Activated CD4-positive, alpha-beta memory T cell treated with anti-CD3 and anti-CD28 coated beads for 36 hours (primary cell): ENCODE measurements around the gene PTPRN2. TPM values are rescaled to one million over a fixed set of nuclear protein-coding genes. Genes with fewer than 3 reads are reported as not detected.

ENCODE experiments used
- CTCF ChIA-PET: fragments of 350-600 bp; sonication (Branson Sonifier 250); formaldehyde crosslinking; loops from one replicate; lab custom pipeline; 2021; ENCODE audit warnings: antibody characterized with exemption, inconsistent platforms; lab: Charles Lee
- POLR2A ChIA-PET: fragments of 350-600 bp; sonication (Branson Sonifier 250); formaldehyde crosslinking; loops from one replicate; lab custom pipeline; 2021; ENCODE audit warnings: antibody characterized with exemption; lab: Charles Lee
- DNase-seq: peaks from one replicate; pipeline ENCODE4 v3.0.0-alpha.2; 2020
- H3K27ac Mint-ChIP-seq: one replicate; pipeline ENCODE4 v1.8.0; 2021; ENCODE audit warnings: mixed read lengths
- H3K27me3 Mint-ChIP-seq: one replicate; pipeline ENCODE4 v1.8.0; 2021; ENCODE audit warnings: mixed read lengths
- H3K36me3 Mint-ChIP-seq: one replicate; pipeline ENCODE4 v1.8.0; 2021; ENCODE audit warnings: mixed read lengths
- H3K4me1 Mint-ChIP-seq: one replicate; pipeline ENCODE4 v1.8.0; 2021; ENCODE audit warnings: low read depth, mixed read lengths
- H3K4me3 Mint-ChIP-seq: one replicate; pipeline ENCODE4 v1.8.0; 2021; ENCODE audit warnings: mild to moderate bottlenecking, mixed read lengths
- H3K9me3 Mint-ChIP-seq: one replicate; pipeline ENCODE4 v1.8.0; 2021; ENCODE audit warnings: mixed read lengths
- intact Hi-C: fragments of 100-400 bp; cut with micrococcal nuclease; formaldehyde crosslinking; loops from one replicate; pipeline ENCODE4 v1.15.1; 2023
- total RNA-seq, 2 experiments: library from RNA; stranded (reverse); gene quantifications; one replicate each; pipeline ENCODE4 v1.2.3, GENCODE V29; 2021

Gene PTPRN2
- total RNA-seq, 2 experiments from 2014 or later, result 0.51 to 0.64 TPM

DNA sequence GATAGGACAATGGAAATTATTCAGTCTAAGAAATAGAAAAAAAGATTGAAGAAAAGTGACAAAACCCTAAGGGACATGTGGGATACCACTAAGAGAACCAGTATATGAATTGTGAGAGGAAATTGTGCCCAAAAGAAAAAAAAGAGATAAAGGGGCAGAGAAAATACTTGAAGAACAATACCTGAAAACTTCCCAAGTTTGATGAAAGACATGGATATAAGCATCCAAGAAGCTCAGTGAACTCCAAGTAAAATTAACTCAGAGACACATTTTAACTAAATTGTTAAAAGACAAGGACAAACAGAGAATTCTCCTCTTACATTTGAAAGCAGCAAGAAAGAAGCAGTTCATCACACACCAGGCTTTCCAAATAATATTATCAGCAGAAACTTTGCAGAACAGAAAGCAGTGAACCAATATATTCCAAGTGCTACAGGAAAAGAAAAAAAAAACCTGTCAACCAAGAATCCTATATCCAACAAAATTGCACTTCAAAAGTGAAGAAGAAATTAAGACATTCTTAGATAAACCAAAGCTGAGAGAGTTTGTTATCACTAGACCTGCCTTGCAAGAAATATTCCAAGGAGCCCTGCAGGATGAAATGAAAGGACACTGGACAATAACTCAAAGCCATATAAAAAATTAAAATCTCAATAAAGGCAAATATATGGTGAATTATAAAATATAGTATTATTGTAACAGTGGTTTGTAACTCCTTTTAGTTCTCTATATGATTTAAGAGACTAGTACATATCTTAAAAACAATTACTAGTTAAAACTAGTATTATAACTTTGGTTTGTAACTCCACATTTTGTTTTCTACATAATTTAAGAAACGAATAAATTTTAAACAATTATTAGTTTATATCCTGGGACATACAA, 470.0 kb downstream of the PTPRN2 start:
- peaks cover 44% of the 10 kb centered on the region for H3K9me3 Mint-ChIP-seq
- ChIA-PET POLR2A (interaction anchor here (0.6 kb wide), 1 partner anchor 20 kb away, joined by 3 read pairs; no protein-coding TSS in a partner anchor), CTCF (no interaction called here)
- no peaks in the 10 kb centered on the region for H3K27me3 Mint-ChIP-seq
- H3K36me3 Mint-ChIP-seq, result no peaks in the 10 kb centered on the region
- intact Hi-C loops, result no loop called here
- H3K4me1 Mint-ChIP-seq, result no peaks in the 10 kb centered on the region
- H3K4me3 Mint-ChIP-seq, result no peak overlapping the region
- H3K27ac Mint-ChIP-seq, result no peak overlapping the region
- DNase-seq, result no peak

DNA sequence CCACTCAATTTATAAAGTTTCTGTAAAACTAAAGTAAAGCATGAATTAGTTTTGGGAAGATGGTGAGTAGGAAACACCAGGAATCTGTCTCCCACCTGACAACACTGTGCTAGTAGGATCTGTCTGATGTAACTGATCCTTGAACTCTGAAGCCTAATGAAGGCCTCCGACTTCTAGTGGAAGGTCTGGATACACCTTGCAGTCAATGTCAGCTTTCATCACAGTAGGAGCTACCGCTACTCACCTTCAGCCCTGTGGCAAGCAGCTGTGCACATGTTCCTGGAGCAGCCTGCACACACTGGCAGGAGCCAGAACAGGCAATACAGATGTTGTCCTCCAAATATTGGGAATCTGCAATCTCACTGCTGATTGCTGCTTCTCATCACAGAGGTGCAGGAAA, 471.4 kb downstream of the PTPRN2 start:
- no peaks in the 10 kb centered on the region for H3K27me3 Mint-ChIP-seq
- no peaks in the 10 kb centered on the region for H3K36me3 Mint-ChIP-seq
- no peak overlapping the region for H3K4me3 Mint-ChIP-seq
- no peak overlapping the region for H3K27ac Mint-ChIP-seq
- intact Hi-C loops, result no loop called here
- CTCF ChIA-PET, result no interaction called here
- H3K4me1 Mint-ChIP-seq, result no peaks in the 10 kb centered on the region
- POLR2A ChIA-PET, result no interaction called here
- no peak for DNase-seq
- peaks cover 48% of the 10 kb centered on the region for H3K9me3 Mint-ChIP-seq

DNA sequence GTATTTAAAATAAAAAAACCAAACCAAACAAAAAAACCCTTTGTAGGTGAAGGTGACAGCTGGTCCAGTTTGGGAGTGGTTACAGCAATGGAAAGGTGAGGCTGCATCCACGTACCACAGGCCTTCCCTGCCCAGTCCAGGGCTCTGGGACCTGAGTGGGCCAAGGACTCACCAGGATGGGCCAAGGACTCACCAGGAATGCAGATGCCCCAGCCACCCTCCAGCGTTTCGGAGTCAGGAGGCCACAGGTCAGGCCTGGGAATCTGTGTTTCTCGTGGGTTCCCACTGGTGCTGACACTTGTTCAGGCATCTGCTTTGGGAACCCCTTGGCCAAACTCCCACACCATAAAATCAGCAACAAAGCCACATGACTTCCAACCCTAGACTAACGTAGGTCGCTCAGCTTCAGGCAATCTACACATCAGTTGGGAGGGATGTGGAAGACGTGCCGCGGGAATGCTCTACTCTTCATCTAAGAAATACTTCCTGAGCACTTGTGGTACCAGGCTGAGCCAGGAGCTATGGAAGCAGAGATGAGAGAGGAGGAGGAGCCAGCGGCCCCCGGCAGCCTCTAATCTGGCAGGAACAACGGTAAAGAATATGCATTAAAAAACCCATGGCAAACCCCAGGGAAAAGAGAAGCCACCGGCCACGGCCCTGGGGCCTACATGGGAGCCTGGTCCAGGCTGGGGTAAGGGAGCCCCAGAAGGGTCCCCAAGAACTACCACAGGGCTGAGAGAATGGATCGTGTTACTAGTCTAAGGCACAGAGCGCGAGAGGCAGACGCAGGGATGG, 473.4 kb downstream of the PTPRN2 start:
- Mint-ChIP-seq H3K27me3 (no peaks in the 10 kb centered on the region), H3K36me3 (no peaks in the 10 kb centered on the region), H3K4me1 (no peaks in the 10 kb centered on the region), H3K4me3 (no peak overlapping the region), H3K9me3 (peaks cover 49% of the 10 kb centered on the region), H3K27ac (no peak overlapping the region)
- intact Hi-C loops, result no loop called here
- ChIA-PET CTCF (no interaction called here), POLR2A (no interaction called here)
- no peak for DNase-seq

DNA sequence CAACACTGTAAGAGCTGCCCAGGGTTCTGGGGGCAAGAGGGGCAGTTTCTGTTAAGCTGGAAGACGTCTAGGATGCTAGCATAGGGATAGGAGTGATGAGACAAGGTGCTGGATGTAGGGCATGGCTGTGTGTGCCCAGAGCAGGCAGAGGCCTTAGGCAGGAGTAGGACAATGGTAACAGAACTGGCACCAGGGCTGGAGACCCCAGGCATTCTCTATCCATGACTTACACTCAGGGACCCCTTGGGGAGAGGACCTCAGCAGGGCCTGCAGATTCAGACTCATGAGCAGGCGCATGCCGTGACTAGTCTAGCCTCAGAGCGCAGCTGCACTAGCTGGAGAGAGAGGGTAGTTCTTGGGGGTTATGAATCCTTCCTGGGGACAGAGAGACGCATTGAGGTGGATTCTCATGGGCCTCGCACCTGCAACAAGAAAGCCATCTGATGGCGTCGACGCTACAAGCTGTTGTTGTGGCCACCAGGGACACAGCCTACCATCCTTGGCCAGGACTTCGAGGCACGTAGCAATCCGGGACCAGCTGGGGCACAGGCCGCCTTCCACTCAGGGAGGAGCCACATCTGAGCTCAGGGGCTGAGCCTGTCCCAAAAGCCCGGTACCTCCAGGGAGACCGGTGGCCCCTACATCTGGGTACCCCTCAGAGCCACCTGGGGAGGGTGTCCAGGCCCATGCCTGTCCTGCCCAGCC, 474.1 kb downstream of the PTPRN2 start:
- no peak for DNase-seq
- no peaks in the 10 kb centered on the region for H3K4me1 Mint-ChIP-seq
- no peak overlapping the region for H3K4me3 Mint-ChIP-seq
- H3K9me3 Mint-ChIP-seq, result peaks cover 43% of the 10 kb centered on the region
- no peaks in the 10 kb centered on the region for H3K27me3 Mint-ChIP-seq
- no peaks in the 10 kb centered on the region for H3K36me3 Mint-ChIP-seq
- intact Hi-C loops, result no loop called here
- no peak overlapping the region for H3K27ac Mint-ChIP-seq
- POLR2A ChIA-PET, result no interaction called here
- CTCF ChIA-PET, result no interaction called here

DNA sequence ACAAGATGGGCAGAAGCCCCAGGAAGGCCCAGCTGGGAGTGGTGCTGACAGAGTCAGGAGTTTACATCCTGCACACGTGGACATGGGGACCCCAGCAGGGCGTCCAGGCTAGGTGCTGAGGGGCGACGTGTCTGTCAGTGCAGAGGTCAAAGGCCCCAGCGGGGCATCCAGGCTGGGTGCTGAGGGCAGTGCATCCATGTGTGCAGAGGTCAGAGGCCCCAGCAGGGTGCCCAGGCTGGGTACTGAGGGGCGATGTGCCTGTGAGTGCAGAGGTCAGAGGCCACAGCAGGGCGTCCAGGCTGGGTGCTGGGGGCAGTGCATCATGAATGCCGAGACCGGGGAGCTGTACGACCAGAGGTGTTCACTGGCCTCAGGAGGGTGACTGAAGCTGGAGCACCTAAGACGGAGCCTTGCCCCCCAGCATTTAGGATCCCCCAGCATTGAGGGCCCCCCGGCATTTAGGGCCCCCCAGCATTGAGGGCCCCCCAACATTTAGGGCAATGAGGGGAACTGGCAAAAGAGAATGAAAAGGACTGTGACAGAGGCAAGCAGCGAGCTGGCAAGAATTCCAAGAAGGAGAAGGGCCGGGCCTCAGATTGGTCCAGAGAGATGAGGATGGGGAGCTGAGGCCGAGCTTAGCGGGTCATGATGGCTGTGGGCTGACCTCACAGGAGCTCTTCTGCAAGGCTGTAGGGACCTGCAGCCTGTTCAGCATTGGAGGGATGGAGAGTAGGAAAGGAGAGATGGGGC, 474.9 kb downstream of the PTPRN2 start:
- Mint-ChIP-seq H3K4me1 (no peaks in the 10 kb centered on the region), H3K27ac (no peak overlapping the region), H3K27me3 (no peaks in the 10 kb centered on the region), H3K4me3 (no peak overlapping the region), H3K36me3 (no peaks in the 10 kb centered on the region), H3K9me3 (peaks cover 38% of the 10 kb centered on the region)
- POLR2A ChIA-PET, result no interaction called here
- CTCF ChIA-PET, result no interaction called here
- DNase-seq, result no peak
- intact Hi-C loops, result no loop called here

DNA sequence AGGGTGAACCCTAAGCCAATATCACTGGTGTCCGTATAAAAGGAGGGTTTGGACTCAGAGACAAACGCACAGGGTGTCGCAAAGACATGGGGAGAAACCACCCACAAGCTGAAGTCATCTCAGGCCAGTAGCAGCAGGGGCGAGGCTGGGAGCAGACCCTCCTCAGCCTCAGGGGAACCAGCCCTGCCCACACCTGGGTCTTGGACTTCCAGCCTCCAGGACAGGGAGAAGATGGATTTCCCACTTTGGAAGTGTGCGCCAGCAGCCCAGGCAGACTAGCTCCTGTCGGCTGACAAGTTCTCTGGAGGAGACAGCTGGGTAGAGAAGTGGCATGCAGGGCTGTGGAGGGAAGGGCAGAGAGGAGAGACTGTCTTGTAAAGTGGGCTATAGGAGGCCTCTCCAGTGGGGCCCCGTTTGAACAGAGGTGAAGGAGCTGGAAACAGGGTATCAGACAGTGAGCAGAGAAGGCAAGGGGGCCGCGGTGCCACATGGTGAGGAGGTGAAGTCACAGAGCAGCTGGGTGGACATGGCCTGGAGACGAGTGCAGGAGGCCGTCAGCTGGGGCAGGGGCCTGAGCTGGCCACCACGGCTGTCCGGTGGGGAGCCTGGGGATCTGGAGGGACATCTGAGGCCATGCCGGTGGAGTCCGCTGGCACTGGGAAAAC, 475.6 kb downstream of the PTPRN2 start:
- Mint-ChIP-seq H3K4me3 (no peak overlapping the region), H3K9me3 (peaks cover 31% of the 10 kb centered on the region), H3K27ac (no peak overlapping the region), H3K27me3 (peaks cover 2% of the 10 kb centered on the region), H3K4me1 (no peaks in the 10 kb centered on the region), H3K36me3 (no peaks in the 10 kb centered on the region)
- no peak for DNase-seq
- POLR2A ChIA-PET, result no interaction called here
- CTCF ChIA-PET, result no interaction called here
- intact Hi-C loops, result no loop called here

DNA sequence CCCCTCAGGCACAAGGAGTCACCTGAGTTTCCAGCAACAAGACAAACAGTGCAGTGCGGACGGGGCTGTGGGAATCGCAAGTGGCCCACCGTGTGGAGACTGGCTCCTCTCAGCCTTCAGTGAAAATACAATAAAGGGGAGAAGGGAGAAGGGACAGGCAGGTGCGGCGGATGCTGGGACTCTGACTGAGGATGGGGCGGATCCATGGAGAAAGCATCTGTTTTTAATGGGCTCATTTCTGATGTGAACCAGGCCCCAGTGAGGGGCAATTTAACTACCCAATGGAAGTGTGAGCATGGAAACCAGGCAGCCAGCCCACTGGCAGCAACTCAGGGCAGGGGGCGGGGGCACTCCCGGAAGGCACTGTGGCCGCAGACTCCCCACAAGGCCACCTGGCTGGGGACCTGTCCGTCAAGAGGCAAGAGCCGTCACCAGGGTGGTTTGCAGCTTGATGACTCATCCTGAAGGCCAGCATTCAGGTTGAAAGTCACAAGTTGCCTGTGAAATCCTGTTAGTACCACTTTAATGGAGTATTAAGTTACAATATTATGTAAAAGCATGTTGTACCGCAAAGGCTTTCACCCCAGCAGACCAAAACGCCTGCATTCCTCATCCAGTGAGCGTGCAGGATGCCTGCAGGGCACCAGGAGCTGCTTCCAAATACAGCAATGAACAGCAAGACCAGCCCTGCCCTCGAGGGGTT, 476.4 kb downstream of the PTPRN2 start:
- ChIA-PET CTCF (no interaction called here), POLR2A (no interaction called here)
- Mint-ChIP-seq H3K4me3 (no peak overlapping the region), H3K9me3 (peaks cover 23% of the 10 kb centered on the region), H3K36me3 (no peaks in the 10 kb centered on the region), H3K4me1 (no peaks in the 10 kb centered on the region), H3K27ac (no peak overlapping the region), H3K27me3 (peaks cover 2% of the 10 kb centered on the region)
- no peak for DNase-seq
- intact Hi-C loops, result no loop called here

DNA sequence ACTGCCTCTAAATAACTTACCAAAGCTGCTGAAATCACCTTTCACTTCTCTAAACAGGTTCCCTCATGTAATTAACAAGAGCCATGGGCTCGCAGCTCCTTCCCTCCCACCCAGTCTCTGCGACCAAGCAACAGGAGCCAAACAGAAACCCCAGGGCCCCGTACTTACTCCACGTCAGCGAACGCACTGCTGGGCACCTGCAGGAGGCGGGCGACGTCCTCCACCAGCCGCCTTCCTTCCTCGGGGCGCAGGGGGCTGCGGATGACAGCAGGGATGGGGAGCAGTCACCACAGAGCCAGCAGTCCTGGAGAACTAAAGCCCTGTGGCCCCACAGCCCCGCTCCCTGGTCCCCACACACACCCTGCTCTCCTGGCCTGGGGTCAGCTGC, 477.0 kb downstream of the PTPRN2 start:
- no peaks in the 10 kb centered on the region for H3K4me1 Mint-ChIP-seq
- CTCF ChIA-PET, result no interaction called here
- no peaks in the 10 kb centered on the region for H3K36me3 Mint-ChIP-seq
- intact Hi-C loops, result no loop called here
- POLR2A ChIA-PET, result no interaction called here
- no peak for DNase-seq
- no peak overlapping the region for H3K4me3 Mint-ChIP-seq
- H3K27me3 Mint-ChIP-seq, result peaks cover 2% of the 10 kb centered on the region
- no peak overlapping the region for H3K27ac Mint-ChIP-seq
- H3K9me3 Mint-ChIP-seq, result peaks cover 21% of the 10 kb centered on the region

DNA sequence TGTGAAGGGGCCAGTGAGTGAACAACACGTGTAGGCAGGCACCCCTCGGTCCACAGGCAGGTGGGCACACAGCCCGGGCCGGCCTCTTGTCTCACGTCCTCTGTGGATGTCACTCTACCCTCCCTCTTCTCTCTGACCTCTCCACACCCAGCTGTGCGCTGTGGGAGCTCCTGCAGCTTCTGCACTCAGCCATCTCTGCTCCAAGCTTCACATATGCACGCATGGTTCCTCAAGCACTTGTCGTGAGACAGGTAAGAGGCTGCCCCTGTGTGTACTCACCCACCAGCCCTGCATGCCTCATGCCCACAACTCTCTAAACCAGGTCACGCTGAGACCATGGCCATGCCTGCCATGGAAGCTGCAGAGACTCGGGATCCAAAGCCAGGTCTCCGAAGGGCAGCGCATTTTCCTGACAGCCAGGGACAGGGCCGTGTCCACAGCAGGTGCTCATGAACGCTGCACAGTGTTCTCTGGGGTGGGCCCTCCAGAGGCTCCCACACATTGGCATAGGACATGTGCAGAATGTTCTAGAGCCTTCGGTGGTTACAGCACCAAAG, 477.5 kb downstream of the PTPRN2 start:
- H3K27ac Mint-ChIP-seq, result no peak overlapping the region
- no peaks in the 10 kb centered on the region for H3K36me3 Mint-ChIP-seq
- H3K4me1 Mint-ChIP-seq, result no peaks in the 10 kb centered on the region
- H3K27me3 Mint-ChIP-seq, result peaks cover 2% of the 10 kb centered on the region
- POLR2A ChIA-PET, result no interaction called here
- H3K9me3 Mint-ChIP-seq, result peaks cover 16% of the 10 kb centered on the region
- intact Hi-C loops, result no loop called here
- H3K4me3 Mint-ChIP-seq, result no peak overlapping the region
- DNase-seq, result no peak
- CTCF ChIA-PET, result no interaction called here

DNA sequence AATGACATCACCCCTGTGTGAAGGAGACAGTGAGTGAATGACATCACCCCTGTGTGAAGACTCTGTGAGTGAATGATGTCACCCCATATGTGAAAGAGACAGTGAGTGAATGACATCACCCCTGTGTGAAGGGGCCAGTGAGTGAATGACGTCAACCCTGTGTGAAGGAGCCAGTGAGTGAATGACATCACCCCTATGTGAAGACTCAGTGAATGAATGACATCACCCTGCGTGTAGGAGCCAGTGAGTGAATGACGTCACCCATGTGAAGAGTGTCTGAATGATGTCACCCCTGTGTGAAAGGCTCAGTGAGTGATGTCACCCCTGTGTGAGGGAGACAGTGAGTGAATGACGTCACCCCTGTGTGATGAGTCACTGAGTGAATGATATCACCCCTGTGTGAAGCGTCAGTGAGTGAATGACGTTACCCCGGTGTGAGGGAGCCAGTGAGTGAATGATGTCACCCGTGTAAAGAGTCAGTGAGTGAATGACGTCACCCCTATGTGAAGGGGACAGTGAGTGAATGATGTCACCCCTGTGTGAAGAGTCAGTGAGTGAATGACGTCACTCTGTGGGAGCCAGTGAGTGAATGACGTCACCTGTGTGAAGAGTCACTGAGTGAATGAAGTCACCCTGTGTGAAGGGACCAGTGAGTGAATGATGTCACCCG, 478.1 kb downstream of the PTPRN2 start:
- ChIA-PET CTCF (no interaction called here), POLR2A (no interaction called here)
- peaks cover 10% of the 10 kb centered on the region for H3K9me3 Mint-ChIP-seq
- no peak overlapping the region for H3K4me3 Mint-ChIP-seq
- DNase-seq, result no peak
- no peak overlapping the region for H3K27ac Mint-ChIP-seq
- H3K27me3 Mint-ChIP-seq, result peaks cover 2% of the 10 kb centered on the region
- no peaks in the 10 kb centered on the region for H3K4me1 Mint-ChIP-seq
- H3K36me3 Mint-ChIP-seq, result no peaks in the 10 kb centered on the region
- intact Hi-C loops, result no loop called here
